IMR-90 (cell line): ENCODE data around the gene AMBRA1. TPM values are rescaled to one million over a fixed set of nuclear protein-coding genes. Genes with fewer than 3 reads are reported as not detected.

Source experiments
- ATAC-seq: fragments of 200-7000 bp; cut with Tn5 transposase; 2 replicates; pipeline ENCODE4 v1.9.1; 2020; ENCODE audit warnings: low read depth, mild to moderate bottlenecking, moderate library complexity
- BruUV-seq: library from RNA; stranded (reverse); fragments of 400-500 nt; replicated peaks from 2 replicates; lab custom pipeline; 2021; lab: Mats Ljungman, UMichigan
- CTCF ChIA-PET: fragments of 300-600 bp; formaldehyde crosslinking; extraction: SDS; loops from one replicate; lab custom pipeline; 2021; ENCODE audit warnings: antibody characterized with exemption; lab: Yijun Ruan, JAX
- POLR2A ChIA-PET: fragments of 300-600 bp; sonication (Branson Sonifier 250); formaldehyde crosslinking; loops from one replicate; lab custom pipeline; 2022; ENCODE audit warnings: antibody characterized with exemption; ENCODE audit not compliant: unreplicated experiment; lab: Charles Lee
- DNase-seq: peaks from one replicate; pipeline ENCODE4 v3.0.0; 2013
- H2AFZ ChIP-seq: replicated peaks from 2 replicates; pipeline ENCODE3; 2013; ENCODE audit warnings: low read length, mild to moderate bottlenecking; ENCODE audit not compliant: poor library complexity
- H2AK5ac ChIP-seq: 2 replicates; pipeline ENCODE4 v1.6.1; 2013; ENCODE audit warnings: low read depth, low read length, inconsistent platforms
- H2AK9ac ChIP-seq: replicated peaks from 2 replicates; pipeline ENCODE3; 2013; ENCODE audit warnings: mild to moderate bottlenecking, low read depth, low read length, moderate library complexity; ENCODE audit not compliant: poor library complexity
- H2BK120ac ChIP-seq: 2 replicates; pipeline ENCODE4 v1.6.1; 2013; ENCODE audit warnings: low read depth, low read length, inconsistent platforms
- H2BK15ac ChIP-seq: 3 replicates; pipeline ENCODE4 v1.6.1; 2013; ENCODE audit warnings: low read depth, low read length, inconsistent platforms
- H2BK20ac ChIP-seq: 2 replicates; pipeline ENCODE4 v1.6.1; 2013; ENCODE audit warnings: low read depth, mild to moderate bottlenecking, inconsistent platforms, low read length, moderate library complexity
- H2BK5ac ChIP-seq: 2 replicates; pipeline ENCODE4 v1.6.1; 2013; ENCODE audit warnings: mild to moderate bottlenecking, low read depth, low read length, inconsistent platforms; ENCODE audit not compliant: poor library complexity, severe bottlenecking
- H3K14ac ChIP-seq: replicated peaks from 2 replicates; pipeline ENCODE4 v1.6.1; 2013; ENCODE audit warnings: low read depth, low read length, inconsistent platforms
- H3K18ac ChIP-seq: 2 replicates; pipeline ENCODE4 v1.6.1; 2013; ENCODE audit warnings: low read depth, low read length, control low read depth
- H3K23ac ChIP-seq: 2 replicates; pipeline ENCODE4 v1.6.1; 2013; ENCODE audit warnings: low read depth, low read length, inconsistent platforms
- H3K27ac ChIP-seq: 2 replicates; pipeline ENCODE4 v1.5.1; 2013; ENCODE audit warnings: mild to moderate bottlenecking, control low read depth, low read length; ENCODE audit not compliant: insufficient read depth
- H3K27me3 ChIP-seq: 2 replicates; pipeline ENCODE4 v1.6.1; 2013; ENCODE audit warnings: low read length; ENCODE audit not compliant: control insufficient read depth, insufficient read depth
- H3K36me3 ChIP-seq: 2 replicates; pipeline ENCODE4 v1.6.1; 2013; ENCODE audit warnings: low read length, mixed read lengths; ENCODE audit not compliant: control insufficient read depth, insufficient read depth
- H3K4ac ChIP-seq: 2 replicates; pipeline ENCODE4 v1.6.1; 2013; ENCODE audit warnings: low read depth, low read length, inconsistent platforms
- H3K4me1 ChIP-seq: 2 replicates; pipeline ENCODE4 v1.6.1; 2013; ENCODE audit warnings: low read length, mixed read lengths; ENCODE audit not compliant: control insufficient read depth, insufficient read depth
- H3K4me2 ChIP-seq: 2 replicates; pipeline ENCODE4 v1.6.1; 2013; ENCODE audit warnings: low read depth, mild to moderate bottlenecking, control low read depth, low read length, moderate library complexity
- H3K4me3 ChIP-seq: 2 replicates; pipeline ENCODE4 v1.5.1; 2013; ENCODE audit warnings: low read depth, mild to moderate bottlenecking, control low read depth, low read length, moderate library complexity; ENCODE audit not compliant: insufficient read depth
- H3K56ac ChIP-seq: 2 replicates; pipeline ENCODE4 v1.6.1; 2013; ENCODE audit warnings: low read length, inconsistent platforms; ENCODE audit not compliant: insufficient read depth; ENCODE audit errors: extremely low read depth
- H3K79me1 ChIP-seq, 2 experiments: 2 replicates each; pipeline ENCODE4 v1.6.1; 2013; ENCODE audit warnings: low read length in 2 of 2, inconsistent platforms in 1 of 2, low read depth in 1 of 2
- H3K9ac ChIP-seq: 2 replicates; pipeline ENCODE4 v1.6.1; 2013; ENCODE audit warnings: low read depth, low read length, control low read depth
- H3K9me1 ChIP-seq: 2 replicates; pipeline ENCODE4 v1.6.1; 2013; ENCODE audit warnings: low read length, inconsistent platforms; ENCODE audit not compliant: insufficient read depth
- H3K9me3 ChIP-seq: 2 replicates; pipeline ENCODE4 v1.6.1; 2013; ENCODE audit warnings: low read length; ENCODE audit not compliant: control insufficient read depth, insufficient read depth
- H4K20me1 ChIP-seq: 2 replicates; pipeline ENCODE4 v1.6.1; 2013; ENCODE audit warnings: low read length, inconsistent platforms; ENCODE audit not compliant: insufficient read depth
- H4K5ac ChIP-seq: 2 replicates; pipeline ENCODE4 v1.6.1; 2013; ENCODE audit warnings: mild to moderate bottlenecking, low read depth, low read length, control low read depth
- H4K8ac ChIP-seq, 2 experiments: 2 replicates each; pipeline ENCODE4 v1.6.1; 2013; ENCODE audit warnings: low read depth in 2 of 2, low read length in 2 of 2, control low read depth in 1 of 2, inconsistent platforms in 1 of 2
- H4K91ac ChIP-seq: 2 replicates; pipeline ENCODE4 v1.6.1; 2013; ENCODE audit warnings: low read depth, low read length, inconsistent platforms; ENCODE audit not compliant: insufficient read depth
- BHLHE40 ChIP-seq: fragments of 150-350 bp; IDR thresholded peaks from 2 replicates; pipeline ENCODE4 v1.6.1; 2016; ENCODE audit warnings: mild to moderate bottlenecking, low read depth, low read length
- CEBPB ChIP-seq: IDR thresholded peaks from 2 replicates; pipeline ENCODE4 v1.6.1; 2012; ENCODE audit warnings: low read depth, low read length, improper control_type of control experiment
- CHD1 ChIP-seq: IDR thresholded peaks from 2 replicates; pipeline ENCODE4 v1.6.1; 2012; ENCODE audit warnings: low read depth, low read length, improper control_type of control experiment
- FOS ChIP-seq: fragments of 150-350 bp; IDR thresholded peaks from 2 replicates; pipeline ENCODE4 v1.6.1; 2016; ENCODE audit warnings: low read depth, low read length
- MAFK ChIP-seq: IDR thresholded peaks from 2 replicates; pipeline ENCODE4 v1.6.1; 2012; ENCODE audit warnings: low read depth, low read length, improper control_type of control experiment
- MAZ ChIP-seq: IDR thresholded peaks from 2 replicates; pipeline ENCODE4 v1.6.1; 2012; ENCODE audit warnings: low read depth, mild to moderate bottlenecking, low read length, improper control_type of control experiment, moderate library complexity, borderline replicate concordance
- MXI1 ChIP-seq: IDR thresholded peaks from 2 replicates; pipeline ENCODE4 v1.6.1; 2012; ENCODE audit warnings: low read depth, mild to moderate bottlenecking, low read length, moderate library complexity, borderline replicate concordance
- NFE2L2 ChIP-seq: fragments of 150-350 bp; IDR thresholded peaks from 2 replicates; pipeline ENCODE4 v1.6.1; 2016; ENCODE audit warnings: low read depth, mild to moderate bottlenecking, low read length
- POLR2A ChIP-seq: IDR thresholded peaks from 2 replicates; pipeline ENCODE4 v1.6.1; 2012; ENCODE audit warnings: mild to moderate bottlenecking, low read depth, low read length
- RAD21 ChIP-seq: IDR thresholded peaks from 2 replicates; pipeline ENCODE4 v1.6.1; 2012; ENCODE audit warnings: low read length, improper control_type of control experiment
- RCOR1 ChIP-seq: IDR thresholded peaks from 2 replicates; pipeline ENCODE4 v1.6.1; 2012; ENCODE audit warnings: mild to moderate bottlenecking, low read length, improper control_type of control experiment; ENCODE audit not compliant: insufficient replicate concordance
- RFX5 ChIP-seq: IDR thresholded peaks from 2 replicates; pipeline ENCODE4 v1.8.0; 2012; ENCODE audit warnings: low read depth, mild to moderate bottlenecking, low read length, moderate library complexity
- SMC3 ChIP-seq: fragments of 150-350 bp; IDR thresholded peaks from 2 replicates; pipeline ENCODE4 v1.6.1; 2016; ENCODE audit warnings: low read depth, mild to moderate bottlenecking, antibody characterized with exemption, low read length, moderate library complexity
- WGBS, 2 experiments: methylation state at CpG; one replicate each; pipeline versions ENCODE4 v1.1.5 to v1.1.7; 2013; ENCODE audit warnings: missing lambda C conversion rate in 2 of 2; ENCODE audit not compliant: insufficient read length in 1 of 2; ENCODE audit errors: extremely low coverage in 2 of 2; 5-methylcytosine and 5-hydroxymethylcytosine counted together
- dilution Hi-C: fragments of 300-500 bp; cut with HindIII; formaldehyde crosslinking; loops from one replicate; pipeline ENCODE4 v1.14.3; 2018; ENCODE audit warnings: low sequenced_read_pairs; ENCODE audit not compliant: unreplicated experiment
- in situ Hi-C: fragments of 300-500 bp; cut with MboI; formaldehyde crosslinking; loops from 3 replicates; pipeline ENCODE4 v1.14.3; 2019; ENCODE audit warnings: low sequenced_read_pairs, inconsistent platforms, mixed read lengths
- intact Hi-C: fragments of 100-400 bp; cut with micrococcal nuclease; formaldehyde crosslinking; loops from 2 replicates; pipeline ENCODE4 v1.10.0; 2022
- polyA plus RNA-seq, 3 experiments: library from polyadenylated mRNA; depleted of rRNA; stranded (reverse); fragments of >200 nt; gene quantifications; 2 replicates each; pipeline ENCODE4 v1.2.3, GENCODE V29; 2012; ENCODE audit warnings: low replicate concordance in 1 of 3
- total RNA-seq: library from RNA; depleted of rRNA; stranded (reverse); fragments of >200 nt; gene quantifications from 2 replicates; pipeline ENCODE4 v1.2.3, GENCODE V29; 2012
- TF ChIP-seq, protein P1 (sequence below): fragments of 150-350 bp; IDR thresholded peaks from 2 replicates; pipeline ENCODE4 v1.6.1; 2017; ENCODE audit warnings: mild to moderate bottlenecking, antibody characterized with exemption, low read length, low read depth
- TF ChIP-seq, protein P2 (sequence below): fragments of 150-350 bp; IDR thresholded peaks from 2 replicates; pipeline ENCODE4 v1.6.1; 2016; ENCODE audit warnings: low read depth, mild to moderate bottlenecking, low read length, moderate library complexity, borderline replicate concordance
- TF ChIP-seq, protein P3 (sequence below): conservative IDR thresholded peaks from 2 replicates; pipeline ENCODE4 v1.5.1; 2012; ENCODE audit warnings: mild to moderate bottlenecking, low read depth, low read length, improper control_type of control experiment

The AMBRA1 gene
- total and polyA plus RNA-seq, 2 of the 4 experiments (the other 2 are of a cell fraction): 9.4 to 18.3 TPM

DNA sequence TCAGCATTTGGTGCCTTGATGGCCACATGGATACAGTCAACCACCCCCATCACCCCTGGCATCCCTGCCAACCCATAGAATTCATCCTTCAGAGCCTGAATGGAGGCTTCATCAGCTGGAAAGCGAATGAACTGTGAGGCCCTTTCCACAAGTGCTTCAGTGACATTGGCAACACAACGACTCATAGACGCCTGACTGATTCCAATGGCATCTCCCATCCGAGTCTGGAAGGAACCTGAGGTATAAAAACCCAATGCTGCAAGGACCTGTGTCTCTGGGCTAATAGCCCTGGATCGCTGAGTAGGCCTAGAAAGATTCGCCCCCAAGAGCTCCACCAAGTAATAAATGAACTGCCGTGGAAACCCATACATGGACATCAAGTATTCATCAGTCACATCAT, 21.9 kb upstream of the AMBRA1 start:
- Histone ChIP-seq H4K91ac (no peak overlapping the region), H2BK120ac (no peak overlapping the region), H2BK20ac (no peak overlapping the region), H3K4ac (no peak overlapping the region; the same call in 1 of the 2 replicates), H3K9me1 (peaks cover 6% of the 10 kb centered on the region; the same call in 1 of the 2 replicates), H3K9ac (no peak overlapping the region), H3K18ac (no peak overlapping the region), H2AK9ac (peak overlapping the region; percentile 31), H3K56ac (no peak overlapping the region), H3K27me3 (no peaks in the 10 kb centered on the region), H3K9me3 (no peaks in the 10 kb centered on the region), H3K23ac (no peak overlapping the region), H3K4me3 (no peak overlapping the region), H2BK5ac (no peak overlapping the region), H3K4me1 (peaks cover 5% of the 10 kb centered on the region; the same call in 1 of the 2 replicates), H3K4me2 (no peak overlapping the region), H3K79me1 (peaks cover 16 to 48% of the 10 kb centered on the region in 2 experiments), H2BK15ac (no peak overlapping the region), H3K14ac (no peak overlapping the region), H2AK5ac (no peak overlapping the region), H4K8ac (peak overlapping the region; percentile 4 to 95; a peak in 1 of 4 replicates), H3K36me3 (peaks cover 1% of the 10 kb centered on the region; the same call in 1 of the 2 replicates), H3K27ac (no peak overlapping the region), H2AFZ (no peak overlapping the region), H4K5ac (no peak overlapping the region), H4K20me1 (no peaks in the 10 kb centered on the region)
- ATAC-seq: no peak
- WGBS, 2 experiments: 73% methylated on average over 5 of the region's 7 CpGs; no CpG with 5 or more reads in 1 of the 2 experiments
- TF ChIP-seq BHLHE40 (no peak), FOS (no peak), MAFK (no peak), NFE2L2 (no peak), SMC3 (no peak), RCOR1 (no peak), MXI1 (no peak), MAZ (no peak), RAD21 (no peak), POLR2A (no peak), CEBPB (no peak), RFX5 (no peak), CHD1 (no peak)
- TF ChIP-seq, protein P1, sequence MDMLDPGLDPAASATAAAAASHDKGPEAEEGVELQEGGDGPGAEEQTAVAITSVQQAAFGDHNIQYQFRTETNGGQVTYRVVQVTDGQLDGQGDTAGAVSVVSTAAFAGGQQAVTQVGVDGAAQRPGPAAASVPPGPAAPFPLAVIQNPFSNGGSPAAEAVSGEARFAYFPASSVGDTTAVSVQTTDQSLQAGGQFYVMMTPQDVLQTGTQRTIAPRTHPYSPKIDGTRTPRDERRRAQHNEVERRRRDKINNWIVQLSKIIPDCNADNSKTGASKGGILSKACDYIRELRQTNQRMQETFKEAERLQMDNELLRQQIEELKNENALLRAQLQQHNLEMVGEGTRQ: no peak
- TF ChIP-seq, protein P2, sequence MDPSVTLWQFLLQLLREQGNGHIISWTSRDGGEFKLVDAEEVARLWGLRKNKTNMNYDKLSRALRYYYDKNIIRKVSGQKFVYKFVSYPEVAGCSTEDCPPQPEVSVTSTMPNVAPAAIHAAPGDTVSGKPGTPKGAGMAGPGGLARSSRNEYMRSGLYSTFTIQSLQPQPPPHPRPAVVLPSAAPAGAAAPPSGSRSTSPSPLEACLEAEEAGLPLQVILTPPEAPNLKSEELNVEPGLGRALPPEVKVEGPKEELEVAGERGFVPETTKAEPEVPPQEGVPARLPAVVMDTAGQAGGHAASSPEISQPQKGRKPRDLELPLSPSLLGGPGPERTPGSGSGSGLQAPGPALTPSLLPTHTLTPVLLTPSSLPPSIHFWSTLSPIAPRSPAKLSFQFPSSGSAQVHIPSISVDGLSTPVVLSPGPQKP: no peak
- TF ChIP-seq, protein P3, sequence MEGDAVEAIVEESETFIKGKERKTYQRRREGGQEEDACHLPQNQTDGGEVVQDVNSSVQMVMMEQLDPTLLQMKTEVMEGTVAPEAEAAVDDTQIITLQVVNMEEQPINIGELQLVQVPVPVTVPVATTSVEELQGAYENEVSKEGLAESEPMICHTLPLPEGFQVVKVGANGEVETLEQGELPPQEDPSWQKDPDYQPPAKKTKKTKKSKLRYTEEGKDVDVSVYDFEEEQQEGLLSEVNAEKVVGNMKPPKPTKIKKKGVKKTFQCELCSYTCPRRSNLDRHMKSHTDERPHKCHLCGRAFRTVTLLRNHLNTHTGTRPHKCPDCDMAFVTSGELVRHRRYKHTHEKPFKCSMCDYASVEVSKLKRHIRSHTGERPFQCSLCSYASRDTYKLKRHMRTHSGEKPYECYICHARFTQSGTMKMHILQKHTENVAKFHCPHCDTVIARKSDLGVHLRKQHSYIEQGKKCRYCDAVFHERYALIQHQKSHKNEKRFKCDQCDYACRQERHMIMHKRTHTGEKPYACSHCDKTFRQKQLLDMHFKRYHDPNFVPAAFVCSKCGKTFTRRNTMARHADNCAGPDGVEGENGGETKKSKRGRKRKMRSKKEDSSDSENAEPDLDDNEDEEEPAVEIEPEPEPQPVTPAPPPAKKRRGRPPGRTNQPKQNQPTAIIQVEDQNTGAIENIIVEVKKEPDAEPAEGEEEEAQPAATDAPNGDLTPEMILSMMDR: no peak
- no TSS peak for BruUV-seq
- ChIA-PET POLR2A (no interaction called here), CTCF (interaction anchor here (0.6 kb wide), 1 partner anchor 48 kb away, joined by 3 read pairs; no protein-coding TSS in a partner anchor)
- intact Hi-C loops: no loop called here
- dilution Hi-C loops: no loop called here
- in situ Hi-C loops: no loop called here
- peak; percentile 54 for DNase-seq
